ENCODE results near the gene PBLD.

Gene PBLD

DNA sequence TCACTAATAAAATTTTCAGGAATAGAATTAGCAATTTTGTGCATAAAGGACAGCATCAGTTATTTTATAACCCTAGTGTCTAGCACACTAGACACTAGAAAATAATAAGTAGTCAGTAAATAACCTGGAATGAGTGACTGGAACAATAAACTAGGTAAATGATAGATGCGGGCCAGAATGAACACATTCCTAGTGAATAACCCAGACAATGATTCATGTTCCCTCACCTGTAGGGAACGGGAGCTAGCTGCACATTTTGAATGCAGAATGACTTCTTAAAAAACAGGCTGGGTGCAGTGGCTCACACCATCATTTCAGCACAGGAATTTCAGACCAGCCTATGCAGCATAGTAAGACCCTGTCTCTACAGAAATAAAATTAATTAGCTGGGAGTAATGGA lies 97.6 kb downstream of the PBLD start:
- no peak for ATAC-seq
- TF ChIP-seq PATZ1 (CRISPR knock-in tag; IDR thresholded peaks at IDR 0.05; ENCODE audit: borderline replicate concordance), result no peak
- TF ChIP-seq BACH2 (CRISPR knock-in tag; IDR thresholded peaks at IDR 0.05; ENCODE audit: borderline replicate concordance), result no peak
- TF ChIP-seq PPARA (CRISPR knock-in tag; IDR thresholded peaks at IDR 0.05; ENCODE audit: borderline replicate concordance), result no peak

DNA sequence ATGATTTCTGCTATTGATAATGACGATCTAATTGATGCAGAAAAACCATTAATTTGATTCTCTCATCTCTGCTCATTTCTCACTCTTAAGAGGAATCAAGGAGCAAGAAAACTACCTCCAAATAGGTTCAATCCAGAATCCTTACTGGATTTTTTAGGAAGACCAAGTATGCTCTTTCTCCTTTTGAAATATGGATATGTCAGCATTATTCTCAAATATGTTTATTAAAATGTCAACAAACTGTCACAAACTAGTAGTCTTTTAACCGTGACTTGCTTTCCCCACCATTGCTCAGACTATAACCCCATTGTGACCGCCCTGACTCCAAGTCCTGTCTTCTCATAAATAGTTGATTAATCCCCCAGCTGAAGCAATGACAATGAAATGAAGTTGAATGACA lies 99.7 kb downstream of the PBLD start:
- TF ChIP-seq ZC3H10 (CRISPR knock-in tag; IDR thresholded peaks at IDR 0.05) (no peak), ZNF565 (CRISPR knock-in tag; conservative IDR thresholded peaks at IDR 0.05; ENCODE audit: low read depth) (no peak), PATZ1 (CRISPR knock-in tag; IDR thresholded peaks at IDR 0.05; ENCODE audit: borderline replicate concordance) (no peak), ZNF70 (CRISPR knock-in tag; IDR thresholded peaks at IDR 0.05) (no peak), ZFP30 (CRISPR knock-in tag; IDR thresholded peaks at IDR 0.05) (no peak), SNAI2 (CRISPR knock-in tag; IDR thresholded peaks at IDR 0.05) (no peak), ARNTL (CRISPR knock-in tag; IDR thresholded peaks at IDR 0.05; ENCODE audit: borderline replicate concordance, low read depth) (no peak), BACH2 (CRISPR knock-in tag; IDR thresholded peaks at IDR 0.05; ENCODE audit: borderline replicate concordance) (no peak), TCF4 (CRISPR knock-in tag; IDR thresholded peaks at IDR 0.05; ENCODE audit: borderline replicate concordance) (no peak), TSHZ2 (CRISPR knock-in tag; IDR thresholded peaks at IDR 0.05) (no peak), OSR1 (CRISPR knock-in tag; IDR thresholded peaks at IDR 0.05) (no peak)
- TF ChIP-seq, protein P1, sequence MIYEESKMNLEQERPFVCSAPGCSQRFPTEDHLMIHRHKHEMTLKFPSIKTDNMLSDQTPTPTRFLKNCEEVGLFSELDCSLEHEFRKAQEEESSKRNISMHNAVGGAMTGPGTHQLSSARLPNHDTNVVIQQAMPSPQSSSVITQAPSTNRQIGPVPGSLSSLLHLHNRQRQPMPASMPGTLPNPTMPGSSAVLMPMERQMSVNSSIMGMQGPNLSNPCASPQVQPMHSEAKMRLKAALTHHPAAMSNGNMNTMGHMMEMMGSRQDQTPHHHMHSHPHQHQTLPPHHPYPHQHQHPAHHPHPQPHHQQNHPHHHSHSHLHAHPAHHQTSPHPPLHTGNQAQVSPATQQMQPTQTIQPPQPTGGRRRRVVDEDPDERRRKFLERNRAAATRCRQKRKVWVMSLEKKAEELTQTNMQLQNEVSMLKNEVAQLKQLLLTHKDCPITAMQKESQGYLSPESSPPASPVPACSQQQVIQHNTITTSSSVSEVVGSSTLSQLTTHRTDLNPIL (CRISPR knock-in tag; IDR thresholded peaks at IDR 0.05; ENCODE audit: low read depth), result no peak
- TF ChIP-seq, protein P2, sequence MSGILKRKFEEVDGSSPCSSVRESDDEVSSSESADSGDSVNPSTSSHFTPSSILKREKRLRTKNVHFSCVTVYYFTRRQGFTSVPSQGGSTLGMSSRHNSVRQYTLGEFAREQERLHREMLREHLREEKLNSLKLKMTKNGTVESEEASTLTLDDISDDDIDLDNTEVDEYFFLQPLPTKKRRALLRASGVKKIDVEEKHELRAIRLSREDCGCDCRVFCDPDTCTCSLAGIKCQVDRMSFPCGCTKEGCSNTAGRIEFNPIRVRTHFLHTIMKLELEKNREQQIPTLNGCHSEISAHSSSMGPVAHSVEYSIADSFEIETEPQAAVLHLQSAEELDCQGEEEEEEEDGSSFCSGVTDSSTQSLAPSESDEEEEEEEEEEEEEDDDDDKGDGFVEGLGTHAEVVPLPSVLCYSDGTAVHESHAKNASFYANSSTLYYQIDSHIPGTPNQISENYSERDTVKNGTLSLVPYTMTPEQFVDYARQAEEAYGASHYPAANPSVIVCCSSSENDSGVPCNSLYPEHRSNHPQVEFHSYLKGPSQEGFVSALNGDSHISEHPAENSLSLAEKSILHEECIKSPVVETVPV (CRISPR knock-in tag; IDR thresholded peaks at IDR 0.05), result no peak
- ATAC-seq, result no peak

Data from SK-N-SH treated with all-trans-retinoic acid at 6 μM for 48 hours (cell line).